Progenitor cell of endocrine pancreas (in vitro differentiated cells): ENCODE data around the gene SOWAHC. TPM values are rescaled to one million over a fixed set of nuclear protein-coding genes. Genes with fewer than 3 reads are reported as not detected.
A peak's percentile ranks its signal among the peaks of the same experiment; 100 is the strongest.

Experiments used
- DNase-seq: peaks from one replicate; pipeline ENCODE4 v3.0.0; 2021; ENCODE audit warnings: low spot score; ENCODE audit not compliant: unreplicated experiment
- H3K27ac Mint-ChIP-seq: 2 replicates; pipeline ENCODE4 v1.8.0; 2021; ENCODE audit warnings: mild to moderate bottlenecking, moderate library complexity, mixed read lengths
- H3K27me3 Mint-ChIP-seq: 2 replicates; pipeline ENCODE4 v1.8.0; 2021; ENCODE audit warnings: mixed read lengths
- H3K36me3 Mint-ChIP-seq: 2 replicates; pipeline ENCODE4 v1.8.0; 2022; ENCODE audit warnings: mixed read lengths; ENCODE audit not compliant: insufficient read depth
- H3K4me1 Mint-ChIP-seq: 2 replicates; pipeline ENCODE4 v1.8.0; 2021; ENCODE audit warnings: low read depth, mixed read lengths
- H3K4me3 Mint-ChIP-seq: 2 replicates; pipeline ENCODE4 v1.8.0; 2021; ENCODE audit warnings: low read depth, mild to moderate bottlenecking, moderate library complexity, mixed read lengths
- H3K9me3 Mint-ChIP-seq: 2 replicates; pipeline ENCODE4 v1.8.0; 2021; ENCODE audit warnings: low read depth, mixed read lengths
- total RNA-seq: library from RNA; stranded (reverse); gene quantifications from 2 replicates; pipeline ENCODE4 v1.2.1, GENCODE V29; 2021
- TF ChIP-seq, protein P1 (sequence below): fragments of 200-600 bp; sonication (generic); IDR thresholded peaks from one replicate; pipeline ENCODE4 v1.5.0; 2021; ENCODE audit warnings: antibody characterized with exemption, mild to moderate bottlenecking; ENCODE audit not compliant: unreplicated experiment

SOWAHC gene
- total RNA-seq, 1 donor from 2014 or later: 12.1 TPM

DNA sequence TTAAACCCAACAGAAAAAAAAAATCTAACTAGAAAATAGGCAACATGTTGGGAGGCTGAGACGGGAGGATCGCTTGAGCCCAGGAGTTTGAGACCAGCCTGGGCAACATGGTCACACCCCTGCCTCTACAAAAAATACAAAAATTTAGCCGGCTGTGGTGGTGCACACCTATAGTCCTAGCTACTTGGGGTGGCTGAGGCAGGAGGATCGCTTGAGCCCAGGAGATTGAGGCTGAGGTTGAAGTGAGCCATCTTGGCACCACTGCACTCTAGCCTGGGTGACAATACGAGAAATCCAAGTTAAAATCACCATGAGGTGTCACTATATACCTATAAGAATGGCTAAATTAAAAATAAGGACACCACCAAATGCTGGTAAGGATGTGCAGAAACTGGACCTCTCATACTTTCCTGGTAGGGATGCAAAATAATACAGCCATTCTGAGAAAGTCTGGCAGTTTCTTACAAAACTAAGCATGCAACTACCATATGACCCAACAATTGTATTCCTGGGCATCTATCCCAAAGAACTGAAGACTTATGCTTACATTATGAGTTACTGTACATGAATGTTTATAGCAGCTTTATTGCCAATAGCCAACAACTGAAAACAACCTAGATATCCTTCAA, 2.6 kb upstream of the SOWAHC start:
- peaks cover 4% of the 10 kb centered on the region for H3K36me3 Mint-ChIP-seq
- TF ChIP-seq, protein P1, sequence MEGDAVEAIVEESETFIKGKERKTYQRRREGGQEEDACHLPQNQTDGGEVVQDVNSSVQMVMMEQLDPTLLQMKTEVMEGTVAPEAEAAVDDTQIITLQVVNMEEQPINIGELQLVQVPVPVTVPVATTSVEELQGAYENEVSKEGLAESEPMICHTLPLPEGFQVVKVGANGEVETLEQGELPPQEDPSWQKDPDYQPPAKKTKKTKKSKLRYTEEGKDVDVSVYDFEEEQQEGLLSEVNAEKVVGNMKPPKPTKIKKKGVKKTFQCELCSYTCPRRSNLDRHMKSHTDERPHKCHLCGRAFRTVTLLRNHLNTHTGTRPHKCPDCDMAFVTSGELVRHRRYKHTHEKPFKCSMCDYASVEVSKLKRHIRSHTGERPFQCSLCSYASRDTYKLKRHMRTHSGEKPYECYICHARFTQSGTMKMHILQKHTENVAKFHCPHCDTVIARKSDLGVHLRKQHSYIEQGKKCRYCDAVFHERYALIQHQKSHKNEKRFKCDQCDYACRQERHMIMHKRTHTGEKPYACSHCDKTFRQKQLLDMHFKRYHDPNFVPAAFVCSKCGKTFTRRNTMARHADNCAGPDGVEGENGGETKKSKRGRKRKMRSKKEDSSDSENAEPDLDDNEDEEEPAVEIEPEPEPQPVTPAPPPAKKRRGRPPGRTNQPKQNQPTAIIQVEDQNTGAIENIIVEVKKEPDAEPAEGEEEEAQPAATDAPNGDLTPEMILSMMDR: no peak
- no peaks in the 10 kb centered on the region for H3K9me3 Mint-ChIP-seq
- no peak for DNase-seq
- H3K27me3 Mint-ChIP-seq: peaks cover 12% of the 10 kb centered on the region
- H3K4me1 Mint-ChIP-seq: peaks cover 31% of the 10 kb centered on the region
- H3K27ac Mint-ChIP-seq: no peak overlapping the region
- peak overlapping the region; percentile 93 for H3K4me3 Mint-ChIP-seq

DNA sequence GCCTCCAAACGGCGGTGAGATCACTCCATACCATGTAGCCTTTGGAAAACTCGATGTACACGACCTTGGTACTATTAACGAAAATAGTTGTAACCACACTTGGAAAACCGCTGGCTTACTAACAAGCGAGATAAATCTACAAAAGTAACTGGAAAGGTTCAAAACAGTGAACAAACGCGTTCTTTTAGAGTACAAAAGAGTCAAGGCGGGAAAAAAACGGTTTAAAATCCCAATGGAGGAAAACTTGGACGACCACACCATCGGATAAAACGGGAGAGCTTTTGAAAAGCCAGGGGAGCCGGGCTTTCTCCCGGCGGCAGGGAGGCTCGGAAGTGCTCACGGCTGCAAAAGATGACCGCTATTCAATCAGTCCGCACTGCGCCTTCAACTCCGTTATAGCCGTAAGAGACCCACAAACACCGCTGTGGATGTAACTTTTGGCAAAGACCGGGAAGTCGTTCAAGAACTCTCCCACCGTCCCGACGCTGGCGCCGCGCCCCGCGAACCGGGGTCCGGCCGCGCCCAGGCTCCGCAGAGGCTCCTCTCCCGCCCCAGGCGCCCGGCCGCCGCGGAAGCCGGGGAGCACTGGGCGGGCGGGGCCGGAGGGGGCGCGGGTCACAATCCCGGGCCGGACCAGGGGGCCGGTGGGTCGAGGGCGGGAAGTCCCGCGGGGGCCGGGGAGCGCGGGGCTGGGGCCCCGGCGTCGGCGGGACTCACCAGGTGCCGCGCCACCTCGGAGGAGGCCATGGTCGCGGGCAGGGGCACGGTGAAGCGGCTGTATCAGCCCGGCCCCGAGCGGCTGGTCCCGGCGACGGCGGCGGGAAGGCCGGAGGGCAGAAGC, 863 bp upstream of the SOWAHC start:
- TF ChIP-seq, protein P1: no peak
- peaks cover 12% of the 10 kb centered on the region for H3K27me3 Mint-ChIP-seq
- peaks cover 33% of the 10 kb centered on the region for H3K4me1 Mint-ChIP-seq
- no peak for DNase-seq
- H3K4me3 Mint-ChIP-seq: peak overlapping the region; percentile 93
- H3K36me3 Mint-ChIP-seq: peaks cover 4% of the 10 kb centered on the region
- peak overlapping the region; percentile 98 for H3K27ac Mint-ChIP-seq
- H3K9me3 Mint-ChIP-seq: no peaks in the 10 kb centered on the region

DNA sequence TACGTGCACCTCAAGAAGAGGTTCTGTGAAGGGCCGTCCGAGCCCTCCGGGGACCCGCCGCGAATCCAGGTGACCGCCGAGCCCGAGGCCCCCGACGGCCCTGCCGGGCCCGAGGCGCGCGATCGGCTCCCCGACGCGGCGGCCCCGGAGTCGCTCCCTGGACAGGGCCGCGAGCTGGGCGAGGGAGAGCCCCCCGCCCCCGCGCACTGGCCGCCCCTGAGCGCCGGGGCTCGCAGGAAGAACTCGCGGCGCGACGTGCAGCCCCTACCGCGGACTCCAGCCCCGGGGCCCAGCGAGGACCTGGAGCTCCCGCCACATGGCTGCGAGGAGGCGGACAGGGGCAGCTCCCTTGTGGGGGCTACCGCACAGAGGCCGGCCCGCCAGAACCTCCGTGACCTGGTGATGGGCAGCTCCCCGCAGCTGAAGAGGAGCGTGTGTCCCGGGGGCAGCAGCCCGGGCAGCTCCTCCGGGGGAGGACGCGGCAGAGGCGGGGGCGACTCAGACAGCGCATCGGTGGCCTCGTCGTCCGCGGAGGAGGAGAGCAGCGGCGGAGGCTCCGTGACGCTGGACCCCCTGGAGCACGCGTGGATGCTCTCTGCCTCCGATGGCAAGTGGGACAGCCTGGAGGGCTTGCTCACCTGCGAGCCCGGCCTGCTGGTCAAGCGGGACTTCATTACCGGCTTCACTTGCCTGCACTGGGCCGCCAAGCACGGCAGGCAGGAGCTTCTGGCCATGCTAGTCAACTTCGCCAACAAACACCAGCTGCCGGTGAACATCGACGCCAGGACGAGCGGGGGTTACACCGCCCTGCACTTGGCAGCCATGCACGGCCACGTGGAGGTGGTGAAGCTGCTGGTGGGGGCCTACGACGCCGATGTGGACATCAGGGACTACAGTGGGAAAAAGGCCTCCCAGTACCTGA, 812 bp downstream of the SOWAHC start:
- TF ChIP-seq, protein P1: no peak
- peak overlapping the region; percentile 78 for H3K4me3 Mint-ChIP-seq
- peaks cover 32% of the 10 kb centered on the region for H3K4me1 Mint-ChIP-seq
- H3K27ac Mint-ChIP-seq: no peak overlapping the region
- H3K9me3 Mint-ChIP-seq: no peaks in the 10 kb centered on the region
- H3K36me3 Mint-ChIP-seq: no peaks in the 10 kb centered on the region
- peak; percentile 33 for DNase-seq
- peaks cover 12% of the 10 kb centered on the region for H3K27me3 Mint-ChIP-seq

DNA sequence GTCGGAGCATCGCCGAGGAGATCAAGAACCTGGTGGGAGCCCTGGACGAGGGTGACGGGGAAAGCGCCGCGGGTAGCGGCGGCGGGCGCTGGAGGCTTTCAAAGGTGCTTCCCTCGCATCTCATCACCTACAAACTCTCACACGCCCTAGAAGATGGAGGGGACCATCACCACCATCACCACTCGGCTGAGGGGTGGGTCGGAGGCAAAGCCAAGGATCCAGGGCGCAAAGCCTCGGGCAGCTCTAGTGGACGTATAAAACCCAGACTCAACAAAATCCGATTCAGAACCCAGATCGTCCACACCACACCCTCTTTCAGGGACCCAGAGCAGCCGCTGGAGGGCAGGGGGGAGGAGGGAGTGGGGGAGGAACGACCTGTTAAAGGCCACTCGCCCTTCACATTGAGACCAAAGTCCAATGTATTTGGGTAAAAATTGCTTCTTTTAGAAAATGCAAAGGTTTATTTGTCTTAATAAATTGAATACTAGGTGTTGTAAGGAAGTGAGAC, 1.5 kb downstream of the SOWAHC start:
- Mint-ChIP-seq H3K36me3 (no peaks in the 10 kb centered on the region), H3K27me3 (peaks cover 12% of the 10 kb centered on the region), H3K4me3 (peak overlapping the region; percentile 78), H3K27ac (peak overlapping the region; percentile 79), H3K9me3 (no peaks in the 10 kb centered on the region), H3K4me1 (peaks cover 32% of the 10 kb centered on the region)
- TF ChIP-seq, protein P1: no peak
- DNase-seq: no peak

DNA sequence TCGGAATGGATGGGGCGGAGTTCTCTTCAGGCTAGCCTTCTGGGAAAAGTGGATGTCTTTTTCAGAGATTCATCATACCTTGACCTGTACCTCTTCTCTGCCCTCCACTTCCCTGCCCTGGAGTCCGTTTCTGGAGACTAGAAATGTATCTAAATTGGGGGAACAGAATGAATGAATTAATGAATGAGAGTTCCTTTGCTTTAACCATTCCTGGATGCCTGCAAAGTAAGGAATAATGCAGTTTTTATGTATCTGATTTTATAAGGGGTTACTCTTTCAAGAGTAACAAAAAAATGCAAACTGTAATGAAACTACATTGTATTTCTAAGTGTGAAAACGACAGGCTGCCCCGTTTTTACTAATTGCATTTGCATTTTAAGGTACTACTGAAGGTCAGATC, 2.0 kb downstream of the SOWAHC start:
- TF ChIP-seq, protein P1: no peak
- H3K27ac Mint-ChIP-seq: peak overlapping the region; percentile 79
- H3K27me3 Mint-ChIP-seq: peaks cover 12% of the 10 kb centered on the region
- no peak for DNase-seq
- no peaks in the 10 kb centered on the region for H3K36me3 Mint-ChIP-seq
- H3K4me3 Mint-ChIP-seq: peak overlapping the region; percentile 78
- H3K9me3 Mint-ChIP-seq: no peaks in the 10 kb centered on the region
- H3K4me1 Mint-ChIP-seq: peaks cover 32% of the 10 kb centered on the region
